H1 (cell line): ENCODE results near the gene SPEM1. TPM values are rescaled to one million over a fixed set of nuclear protein-coding genes. Genes with fewer than 3 reads are reported as not detected.

Experiments used
- KDM5A ChIP-seq: fragments of 200-600 bp; IDR thresholded peaks from 2 replicates; pipeline ENCODE4 v1.7.1; 2012; ENCODE audit warnings: mild to moderate bottlenecking, low read length, inconsistent platforms, mixed read lengths
- PHF8 ChIP-seq: fragments of 200-600 bp; sonication (generic); conservative IDR thresholded peaks from 2 replicates; pipeline ENCODE4 v1.7.1; 2012; ENCODE audit warnings: low read depth, mild to moderate bottlenecking, inconsistent platforms, low read length, moderate library complexity
- POLR2AphosphoS5 ChIP-seq: IDR thresholded peaks from 2 replicates; pipeline ENCODE4 v1.6.1; 2011; ENCODE audit warnings: low read depth, low read length
- RBBP5 ChIP-seq: IDR thresholded peaks from 2 replicates; pipeline ENCODE4 v1.7.1; 2012; ENCODE audit warnings: low read depth, mild to moderate bottlenecking, inconsistent platforms, low read length, moderate library complexity, borderline replicate concordance
- SIN3A ChIP-seq, 2 experiments: IDR thresholded peaks in 1 of 2; conservative IDR thresholded peaks in 1 of 2; 2 replicates each; pipeline ENCODE4 v1.6.1; 2011 to 2012; ENCODE audit warnings: low read length in 2 of 2, improper control_type of control experiment in 1 of 2, low read depth in 1 of 2, mild to moderate bottlenecking in 1 of 2
- SP1 ChIP-seq: IDR thresholded peaks from 2 replicates; pipeline ENCODE4 v1.6.1; 2011; ENCODE audit warnings: low read depth, low read length
- TEAD4 ChIP-seq: IDR thresholded peaks from 2 replicates; pipeline ENCODE4 v1.6.1; 2012; ENCODE audit warnings: low read depth, low read length, inconsistent platforms, mixed read lengths
- polyA plus RNA-seq, 7 experiments: library from polyadenylated mRNA; depleted of rRNA in 3 of 7; stranded (reverse) in 5 of 7; unstranded in 2 of 7; fragments of >200 nt in 5 of 7; fragments of 200-250 nt in 2 of 7; gene quantifications; 1 replicate in 5 of 7; 2 replicates in 1 of 7; 4 replicates in 1 of 7; pipeline versions ENCODE4 v1.2.1 to v1.2.3, GENCODE V29; 2011 to 2013; ENCODE audit warnings: missing spikeins in 2 of 7, mixed read lengths in 2 of 7
- total RNA-seq: library from RNA; stranded (reverse); fragmentation: NEBNext Ultra II Directional; extraction: Animal tissue kit (Norgen Biotek cat#: 25700); gene quantifications from 2 replicates; pipeline ENCODE4 v1.2.1, GENCODE V29; 2021

SPEM1 gene
- total and polyA plus RNA-seq, 2 of the 8 experiments (the other 6 are each of a cell fraction or from before 2014, with no cell fraction given), result not detected

DNA sequence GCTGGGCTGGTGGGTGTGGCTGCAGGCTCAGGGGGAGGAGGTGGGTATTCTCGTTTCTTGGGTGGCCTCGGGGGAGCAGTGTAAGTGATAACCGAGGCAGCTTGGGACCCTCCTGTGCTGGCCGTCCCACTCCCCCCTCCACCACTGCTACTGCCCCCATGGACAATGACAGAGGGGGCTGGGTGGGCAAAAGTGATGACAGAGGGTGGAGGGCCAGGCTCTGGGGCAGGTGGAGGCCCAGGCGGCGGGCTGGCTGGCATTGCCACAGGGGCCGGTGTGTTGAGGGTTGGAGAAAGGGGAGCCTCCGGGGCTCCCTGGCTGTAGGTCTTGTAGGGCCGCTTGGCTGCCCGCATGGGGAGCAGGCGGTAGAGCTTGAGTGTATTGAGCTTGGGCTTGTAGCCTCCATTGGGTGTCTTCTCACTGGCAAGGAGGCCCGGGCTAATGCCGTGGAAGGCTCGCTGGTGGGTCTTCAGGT, 43.3 kb downstream of the SPEM1 start (continued):
- TF ChIP-seq SIN3A (conservative IDR thresholded peaks at IDR 0.05 in 1 of 2, IDR thresholded peaks at IDR 0.05 in 1 of 2; ENCODE audit: low read depth in 1 of 2, low read length in 2 of 2), result no peak
- no peak for TF ChIP-seq POLR2AphosphoS5
- TF ChIP-seq TEAD4, result no peak
- no peak for TF ChIP-seq PHF8
- TF ChIP-seq RBBP5, result no peak
- TF ChIP-seq KDM5A, result no peak
- TF ChIP-seq SP1, result no peak
